GM23248 (cell line): ENCODE measurements around the gene CTNNA3.

Experiments used
- EZH2 ChIP-seq: fragments of 200-600 bp; sonication (generic); IDR thresholded peaks from 2 replicates; pipeline ENCODE4 v1.6.1; 2018; ENCODE audit warnings: antibody characterized with exemption, mild to moderate bottlenecking; ENCODE audit not compliant: insufficient read depth, poor library complexity, severe bottlenecking
- EZH2phosphoT487 ChIP-seq: fragments of 200-600 bp; sonication (generic); IDR thresholded peaks from 2 replicates; pipeline ENCODE4 v1.6.1; 2018; ENCODE audit warnings: antibody characterized with exemption, moderate library complexity, mild to moderate bottlenecking, low read depth; ENCODE audit not compliant: insufficient read depth

GRCh38 chr10:66671064-66671463 is 1024.9 kb downstream of the CTNNA3 start:
- TF ChIP-seq EZH2 (no peak), EZH2phosphoT487 (no peak)
